Stimulated activated effector memory CD8-positive, alpha-beta T cell treated with anti-CD3 and anti-CD28 coated beads, Interleukin-12 subunit alpha, Interleukin-12 subunit beta, amount 100 ng/mL, for 72 hours (primary cell): Measurements from ENCODE around the gene RFX5.

ENCODE experiments used
- ATAC-seq: fragments of 150-1000 bp; cut with Tn5 transposase; 2 replicates; pipeline ENCODE4 v1.10.0; 2021
- DNase-seq, 2 donors: peaks; one replicate each; pipeline ENCODE4 v3.0.0; 2021 to 2022; ENCODE audit warnings: low spot score in 2 of 2
- H3K27ac Mint-ChIP-seq: one replicate; pipeline ENCODE4 v1.8.0; 2022; ENCODE audit warnings: mild to moderate bottlenecking, mixed read lengths
- H3K36me3 Mint-ChIP-seq: one replicate; pipeline ENCODE4 v1.8.0; 2022; ENCODE audit warnings: mild to moderate bottlenecking, mixed read lengths
- H3K4me1 Mint-ChIP-seq: one replicate; pipeline ENCODE4 v1.8.0; 2022; ENCODE audit warnings: mixed read lengths
- H3K4me3 Mint-ChIP-seq: one replicate; pipeline ENCODE4 v1.8.0; 2022; ENCODE audit warnings: mild to moderate bottlenecking, mixed read lengths
- H3K9me3 Mint-ChIP-seq: one replicate; pipeline ENCODE4 v1.8.0; 2022; ENCODE audit warnings: mixed read lengths

Gene RFX5

DNA sequence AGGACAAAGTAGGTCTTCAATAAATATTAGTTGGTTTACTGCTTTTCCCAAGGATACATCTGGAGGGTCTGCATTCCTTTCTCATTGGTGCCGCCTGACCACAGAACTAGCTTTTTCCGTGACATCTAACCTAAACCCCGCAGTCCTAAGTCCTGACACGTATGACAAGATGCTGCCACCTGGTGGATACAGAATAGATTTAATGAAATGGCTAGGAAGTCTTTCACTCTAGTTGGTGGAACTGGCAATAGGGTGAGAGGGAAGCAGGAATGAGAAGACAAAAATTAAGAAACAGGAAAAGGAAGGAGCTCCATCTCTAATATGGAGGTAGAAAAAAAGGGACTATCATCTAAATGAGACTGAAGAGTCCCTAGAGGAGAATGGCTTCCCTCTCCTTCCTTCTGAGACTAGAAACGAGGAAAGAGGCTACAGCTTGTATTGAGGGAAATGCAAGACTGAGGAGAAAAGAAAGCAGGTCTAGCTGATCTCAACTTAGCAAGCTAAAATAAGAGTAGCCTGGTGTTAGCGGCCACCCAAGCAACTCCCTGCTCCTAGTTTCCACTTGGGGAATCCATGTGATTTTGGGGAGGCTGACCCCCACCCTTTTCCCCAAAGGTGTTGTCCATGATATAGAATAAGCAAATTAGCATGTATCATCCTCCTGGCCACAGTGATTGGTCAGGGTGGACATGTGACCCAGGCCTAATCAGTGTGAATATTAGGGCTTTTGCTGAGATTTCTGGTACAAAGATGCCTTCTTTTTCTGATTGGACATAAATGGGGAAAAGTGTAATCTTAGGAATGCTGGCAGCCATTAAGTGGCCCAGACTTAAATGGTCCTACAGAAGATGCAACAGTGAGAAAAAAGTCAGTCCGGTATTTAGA lies 5.9 kb downstream of the RFX5 start:
- H3K27ac Mint-ChIP-seq: peak overlapping the region; percentile 100
- DNase-seq (peak; percentile 18 to 71), ATAC-seq (peak; percentile 86)
- peaks cover 34% of the 10 kb centered on the region for H3K4me1 Mint-ChIP-seq
- H3K4me3 Mint-ChIP-seq: no peak overlapping the region
- H3K9me3 Mint-ChIP-seq: no peaks in the 10 kb centered on the region
- peaks cover 43% of the 10 kb centered on the region for H3K36me3 Mint-ChIP-seq

- DNase-seq: no peak
- H3K27ac Mint-ChIP-seq: peak overlapping the region; percentile 17
- ATAC-seq: no peak
These were observed 10.5 kb downstream of the RFX5 start for GRCh38 chr1:151336556-151336955.

DNA sequence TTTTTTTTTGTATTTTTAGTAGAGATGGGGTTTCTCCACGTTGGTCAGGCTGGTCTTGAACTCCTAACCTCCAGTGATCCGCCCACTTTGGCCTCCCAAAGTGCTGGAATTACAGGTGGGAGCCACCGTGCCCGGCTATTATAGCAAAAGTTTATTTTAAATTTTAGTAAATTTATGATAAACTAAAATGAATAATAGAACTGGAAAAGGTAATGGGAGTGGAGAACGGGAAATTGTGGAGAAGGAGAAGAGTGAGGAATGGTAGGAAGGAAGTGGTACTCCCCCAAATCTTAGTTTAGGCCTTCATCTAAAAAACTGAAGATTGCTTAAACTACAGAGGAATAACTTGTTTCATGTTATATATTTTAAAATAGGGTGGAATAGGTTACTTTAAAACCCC lies 12.2 kb downstream of the RFX5 start:
- H3K9me3 Mint-ChIP-seq: no peaks in the 10 kb centered on the region
- no peaks in the 10 kb centered on the region for H3K36me3 Mint-ChIP-seq
- no peak overlapping the region for H3K4me3 Mint-ChIP-seq
- no peaks in the 10 kb centered on the region for H3K4me1 Mint-ChIP-seq
- no peak for DNase-seq
- no peak overlapping the region for H3K27ac Mint-ChIP-seq
- no peak for ATAC-seq

More at GRCh38 chr1:151336556-151336955, 10.5 kb downstream of the RFX5 start:
- Mint-ChIP-seq H3K4me1 (peaks cover 6% of the 10 kb centered on the region), H3K9me3 (no peaks in the 10 kb centered on the region), H3K36me3 (peaks cover 6% of the 10 kb centered on the region), H3K4me3 (no peak overlapping the region)

DNA sequence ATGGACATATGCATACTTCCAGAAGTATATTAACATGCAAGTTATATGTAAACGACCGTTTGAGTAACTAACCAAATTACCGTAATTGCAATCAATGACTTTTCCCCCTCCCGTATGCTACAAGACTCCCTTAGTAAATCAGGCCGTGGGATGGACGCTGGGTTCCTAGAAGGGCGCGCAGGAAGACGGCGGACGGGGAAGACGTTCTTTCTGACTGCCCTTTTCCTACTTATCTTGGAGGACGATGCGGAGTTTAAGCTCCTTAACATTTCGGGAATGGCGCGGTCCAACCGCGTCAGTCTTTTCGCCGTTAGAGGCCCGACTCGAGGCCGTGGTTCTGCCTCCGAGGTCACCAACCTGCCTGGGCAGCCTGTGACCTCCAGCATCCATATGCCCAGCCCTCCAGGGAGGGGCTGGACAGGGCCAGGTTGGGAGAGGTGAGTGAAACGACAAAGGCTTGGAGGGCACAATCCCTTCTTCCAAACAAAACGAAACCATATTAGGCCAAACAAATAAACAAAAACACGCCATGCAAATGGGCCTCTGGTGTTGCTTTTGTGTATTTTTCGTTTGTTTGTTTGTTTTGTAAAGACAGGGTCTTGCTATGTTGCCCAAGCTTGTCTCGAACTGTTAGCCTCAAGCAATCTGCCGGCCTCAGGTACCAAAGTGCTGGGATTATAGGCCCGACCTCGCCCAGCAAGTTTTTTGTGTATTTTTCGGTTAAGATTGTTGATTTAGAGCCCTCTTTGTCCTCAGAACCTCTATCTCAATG lies 19.0 kb downstream of the RFX5 start:
- H3K9me3 Mint-ChIP-seq: no peaks in the 10 kb centered on the region
- H3K36me3 Mint-ChIP-seq: peaks cover 39% of the 10 kb centered on the region
- peak overlapping the region; percentile 96 for H3K27ac Mint-ChIP-seq
- ATAC-seq (peak; percentile 45), DNase-seq (no peak)
- H3K4me1 Mint-ChIP-seq: peaks cover 34% of the 10 kb centered on the region
- H3K4me3 Mint-ChIP-seq: peak overlapping the region; percentile 88

GRCh38 chr1:151327223-151327902 lies 19.7 kb downstream of the RFX5 start, which contains the start of gene PI4KB:
Gene PI4KB, minus strand, starts transcription at chr1:151327416. Its CDS starts 10,935 bp downstream, at chr1:151316481.
- ATAC-seq: peak; percentile 94

GRCh38 chr1:151326619-151327222 lies 20.3 kb downstream of the RFX5 start:
- Mint-ChIP-seq H3K4me1 (peaks cover 39% of the 10 kb centered on the region), H3K4me3 (peak overlapping the region; percentile 88), H3K27ac (peak overlapping the region; percentile 96), H3K9me3 (no peaks in the 10 kb centered on the region), H3K36me3 (peaks cover 52% of the 10 kb centered on the region)
- DNase-seq: no peak
- peak; percentile 66 for ATAC-seq

More at GRCh38 chr1:151327223-151327902, 19.7 kb downstream of the RFX5 start, which contains the start of gene PI4KB:
- Mint-ChIP-seq H3K9me3 (no peaks in the 10 kb centered on the region), H3K36me3 (peaks cover 46% of the 10 kb centered on the region), H3K4me3 (peak within 1 kb of the TSS; percentile 88), H3K4me1 (peaks cover 39% of the 10 kb centered on the region), H3K27ac (peak within 1 kb of the TSS; percentile 96)
- DNase-seq: peak; percentile 65 to 93

- H3K9me3 Mint-ChIP-seq: no peaks in the 10 kb centered on the region
- H3K4me3 Mint-ChIP-seq: peak overlapping the region; percentile 88
- peaks cover 61% of the 10 kb centered on the region for H3K36me3 Mint-ChIP-seq
- ATAC-seq (no peak), DNase-seq (no peak)
- peak overlapping the region; percentile 96 for H3K27ac Mint-ChIP-seq
- H3K4me1 Mint-ChIP-seq: peaks cover 42% of the 10 kb centered on the region
These were observed 21.2 kb downstream of the RFX5 start for GRCh38 chr1:151325646-151326429.

- Mint-ChIP-seq H3K4me1 (peaks cover 48% of the 10 kb centered on the region), H3K9me3 (no peaks in the 10 kb centered on the region)
- ATAC-seq: no peak
These were observed 21.8 kb downstream of the RFX5 start for GRCh38 chr1:151325231-151325630.

DNA sequence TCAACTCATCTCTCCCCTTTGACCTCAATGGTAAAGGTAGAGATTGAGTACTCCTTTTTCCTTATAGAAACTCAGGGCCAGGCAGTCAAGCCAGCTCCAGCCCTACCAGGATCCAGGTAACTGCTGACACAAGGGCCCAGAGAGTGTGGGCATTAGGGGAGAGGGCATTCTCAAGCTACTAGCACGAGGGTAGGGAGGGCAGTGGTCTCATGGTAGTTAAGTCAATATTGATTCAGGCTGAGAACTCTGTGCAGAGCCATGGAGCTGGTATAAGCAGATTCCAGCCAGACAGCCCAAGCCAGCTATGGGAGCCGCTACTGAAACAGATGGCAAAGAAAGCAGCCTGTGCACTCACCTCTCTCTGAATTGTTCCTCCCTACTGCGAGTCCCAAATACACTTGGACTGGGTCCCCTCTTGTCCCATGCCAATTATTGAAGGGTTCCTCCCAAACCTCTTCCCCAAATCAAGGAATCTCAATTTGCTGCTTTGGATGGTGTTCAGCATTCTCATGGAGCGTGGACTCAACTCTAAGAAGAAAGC lies 22.6 kb downstream of the RFX5 start:
- ATAC-seq: no peak
- H3K36me3 Mint-ChIP-seq: peaks cover 74% of the 10 kb centered on the region
- no peak overlapping the region for H3K4me3 Mint-ChIP-seq
- H3K9me3 Mint-ChIP-seq: no peaks in the 10 kb centered on the region
- peak overlapping the region; percentile 96 for H3K27ac Mint-ChIP-seq
- DNase-seq: no peak
- H3K4me1 Mint-ChIP-seq: peaks cover 50% of the 10 kb centered on the region

More at GRCh38 chr1:151325231-151325630, 21.8 kb downstream of the RFX5 start:
- Mint-ChIP-seq H3K4me3 (peak overlapping the region; percentile 88), H3K36me3 (peaks cover 67% of the 10 kb centered on the region), H3K27ac (peak overlapping the region; percentile 96)
- no peak for DNase-seq

DNA sequence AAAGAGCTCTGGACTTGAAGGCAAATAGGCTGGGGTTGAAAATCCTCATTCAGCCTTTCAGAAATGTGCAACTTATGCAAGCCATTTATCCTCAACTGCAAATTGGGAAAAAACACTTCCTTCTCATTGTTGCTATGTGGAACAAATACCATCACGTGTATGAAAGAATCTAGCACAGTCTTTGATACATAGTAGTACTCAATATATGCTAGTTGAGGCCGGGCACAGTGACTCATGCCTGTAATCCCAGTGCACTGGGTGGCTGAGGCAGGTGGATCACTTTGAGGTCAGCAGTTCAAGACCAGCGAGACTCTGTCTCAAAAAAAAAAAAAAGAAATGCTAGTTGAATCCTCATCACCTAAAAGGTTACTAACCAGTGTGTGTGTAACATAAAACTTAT lies 28.1 kb downstream of the RFX5 start:
- H3K36me3 Mint-ChIP-seq: peaks cover 95% of the 10 kb centered on the region
- H3K4me3 Mint-ChIP-seq: no peak overlapping the region
- H3K27ac Mint-ChIP-seq: no peak overlapping the region

DNA sequence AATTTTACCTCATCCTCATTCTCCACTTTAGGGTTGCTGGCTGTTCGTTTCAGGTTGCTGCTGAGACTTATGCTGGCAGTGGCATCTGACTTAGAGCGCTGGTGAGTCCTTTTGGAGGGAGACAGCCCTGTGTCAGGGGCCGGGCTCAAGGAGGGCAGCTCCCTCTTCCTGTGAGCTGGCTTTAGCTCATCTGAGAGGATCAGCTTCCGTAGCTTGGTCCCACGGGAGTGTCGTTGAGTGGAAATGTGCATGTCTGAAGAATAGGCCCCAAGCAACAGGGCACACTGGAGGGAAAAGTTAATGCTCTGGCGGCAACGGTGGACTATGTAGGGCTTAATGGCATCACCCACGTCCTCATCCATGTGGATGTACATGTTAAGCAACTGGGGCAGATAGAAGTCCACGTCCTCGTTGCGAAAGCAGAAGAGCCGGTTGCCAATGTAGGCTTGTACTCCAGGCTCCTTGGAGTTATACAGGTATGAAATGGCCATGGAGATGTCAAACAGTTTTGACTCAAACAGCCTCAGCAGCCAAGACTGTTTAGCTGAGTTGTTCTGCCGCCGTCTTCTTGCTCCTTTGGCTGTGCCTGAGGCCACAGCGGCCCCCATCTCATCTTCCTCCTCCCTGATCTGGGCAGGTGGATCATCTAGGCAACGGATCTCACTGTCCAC lies 31.4 kb downstream of the RFX5 start:
- H3K4me3 Mint-ChIP-seq: no peak overlapping the region
- H3K27ac Mint-ChIP-seq: peak overlapping the region; percentile 98
- peaks cover 95% of the 10 kb centered on the region for H3K36me3 Mint-ChIP-seq
- no peaks in the 10 kb centered on the region for H3K9me3 Mint-ChIP-seq
- H3K4me1 Mint-ChIP-seq: peaks cover 52% of the 10 kb centered on the region
- ATAC-seq (no peak), DNase-seq (no peak)

More for the DNA sequence above, 28.1 kb downstream of the RFX5 start:
- DNase-seq: no peak
- ATAC-seq: peak; percentile 57
- peaks cover 29% of the 10 kb centered on the region for H3K4me1 Mint-ChIP-seq
- no peaks in the 10 kb centered on the region for H3K9me3 Mint-ChIP-seq

- peaks cover 96% of the 10 kb centered on the region for H3K36me3 Mint-ChIP-seq
- H3K9me3 Mint-ChIP-seq: no peaks in the 10 kb centered on the region
- DNase-seq (no peak), ATAC-seq (no peak)
- H3K4me1 Mint-ChIP-seq: peaks cover 53% of the 10 kb centered on the region
- H3K4me3 Mint-ChIP-seq: no peak overlapping the region
- H3K27ac Mint-ChIP-seq: peak overlapping the region; percentile 98
These were observed 32.7 kb downstream of the RFX5 start for GRCh38 chr1:151314137-151314875.

GRCh38 chr1:151313501-151313900 lies 33.6 kb downstream of the RFX5 start:
- Mint-ChIP-seq H3K27ac (peak overlapping the region; percentile 98), H3K36me3 (peaks cover 97% of the 10 kb centered on the region), H3K9me3 (no peaks in the 10 kb centered on the region), H3K4me3 (no peak overlapping the region), H3K4me1 (peaks cover 53% of the 10 kb centered on the region)
- DNase-seq (no peak), ATAC-seq (no peak)
